ENCODE results near the gene ADAMTSL1.
"Not testable (repeated sequence)": the region's sequence is repeated elsewhere in the genome, so short reads cannot be mapped to it uniquely, and the experiment has no call there.

DNA sequence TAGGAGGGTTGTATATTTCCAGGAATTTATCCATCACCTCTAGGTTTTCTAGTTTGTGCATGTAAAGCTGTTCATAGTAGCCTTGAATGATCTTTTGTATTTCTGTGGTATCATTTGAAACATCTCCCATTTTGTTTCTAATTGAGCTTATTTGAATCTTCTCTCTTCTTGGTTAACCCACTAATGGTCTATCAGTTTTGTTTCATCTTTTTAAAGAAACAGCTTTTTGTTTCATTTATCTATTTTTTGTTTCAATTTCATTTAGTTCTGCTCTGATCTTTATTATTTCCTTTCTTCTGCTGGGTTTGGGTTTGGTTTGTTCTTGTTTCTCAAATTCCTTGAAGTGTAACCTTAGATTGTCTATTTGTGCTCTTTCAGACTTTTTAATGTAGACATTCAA, 401.0 kb downstream of the ADAMTSL1 start:
- TF ChIP-seq CTCF (IDR thresholded peaks at IDR 0.05); ZFX (IDR thresholded peaks at IDR 0.05; ENCODE audit: borderline replicate concordance): not testable (repeated sequence)

All from 22Rv1 (cell line).